ENCODE data around the gene SLC35G3. TPM values are rescaled to one million over a fixed set of nuclear protein-coding genes. Genes with fewer than 3 reads are reported as not detected.
"Not testable (repeated sequence)": the region's sequence is repeated elsewhere in the genome, so short reads cannot be mapped to it uniquely, and the experiment has no call there.

SLC35G3 gene
- total and polyA plus RNA-seq, 7 donors = not detected

DNA sequence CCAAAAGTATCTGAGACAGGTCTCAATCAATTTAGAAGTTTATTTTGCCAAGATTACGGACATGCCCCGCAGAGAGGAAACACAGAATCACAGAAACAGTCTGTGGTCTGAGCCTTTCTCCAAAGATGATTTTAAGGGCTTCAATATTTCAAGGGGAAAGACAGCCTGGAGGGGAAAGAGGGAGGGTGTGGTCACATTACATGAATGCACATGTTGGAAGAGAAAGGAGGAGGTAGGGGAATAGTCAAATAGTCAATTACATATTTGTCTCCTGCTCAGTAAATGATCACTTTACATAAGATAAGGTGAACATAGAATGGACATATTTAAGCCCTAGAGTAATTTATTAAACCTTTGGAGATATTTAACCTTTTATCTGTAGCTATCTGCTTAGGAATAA is 34.3 kb downstream of the SLC35G3 start:
- Histone ChIP-seq H3K27ac (no peak overlapping the region), H3K9me3 (no peaks in the 10 kb centered on the region), H3K27me3 (ENCODE audit: insufficient read depth in 3 of 3, low read length in 2 of 3) (no peaks in the 10 kb centered on the region), H3K4me3 (no peak overlapping the region), H3K4me1 (no peaks in the 10 kb centered on the region), H3K36me3 (ENCODE audit: insufficient read depth in 1 of 2, low read depth in 1 of 2) (peaks cover 2 to 100% of the 10 kb centered on the region in 2 donors)
- intact Hi-C loops (cut with DNase I) = no loop called here
- DNase-seq (no peak), ATAC-seq (no peak)
- WGBS, 3 donors = 92 to 94% (median 93%) methylated on average over 2 of the region's 2 CpGs
- TF ChIP-seq CTCF (IDR thresholded peaks at IDR 0.05) = no peak

- Histone ChIP-seq H3K27me3 (ENCODE audit: insufficient read depth in 3 of 3, low read length in 2 of 3) (no peaks in the 10 kb centered on the region), H3K9me3 (no peaks in the 10 kb centered on the region), H3K4me1 (peaks cover 7% of the 10 kb centered on the region), H3K27ac (no peak overlapping the region), H3K4me3 (no peak overlapping the region), H3K36me3 (ENCODE audit: insufficient read depth in 1 of 2, low read depth in 1 of 2) (peaks cover 2 to 100% of the 10 kb centered on the region in 2 donors)
- no peak for DNase-seq
- ATAC-seq = no peak
- intact Hi-C loops (cut with DNase I) = no loop called here
- 92 to 97% (median 94%) methylated on average over 7 of the region's 7 CpGs for WGBS, 3 donors
- no peak for TF ChIP-seq CTCF (IDR thresholded peaks at IDR 0.05)
Measured at GRCh38 chr17:35155246-35155645, 38.9 kb downstream of the SLC35G3 start.

DNA sequence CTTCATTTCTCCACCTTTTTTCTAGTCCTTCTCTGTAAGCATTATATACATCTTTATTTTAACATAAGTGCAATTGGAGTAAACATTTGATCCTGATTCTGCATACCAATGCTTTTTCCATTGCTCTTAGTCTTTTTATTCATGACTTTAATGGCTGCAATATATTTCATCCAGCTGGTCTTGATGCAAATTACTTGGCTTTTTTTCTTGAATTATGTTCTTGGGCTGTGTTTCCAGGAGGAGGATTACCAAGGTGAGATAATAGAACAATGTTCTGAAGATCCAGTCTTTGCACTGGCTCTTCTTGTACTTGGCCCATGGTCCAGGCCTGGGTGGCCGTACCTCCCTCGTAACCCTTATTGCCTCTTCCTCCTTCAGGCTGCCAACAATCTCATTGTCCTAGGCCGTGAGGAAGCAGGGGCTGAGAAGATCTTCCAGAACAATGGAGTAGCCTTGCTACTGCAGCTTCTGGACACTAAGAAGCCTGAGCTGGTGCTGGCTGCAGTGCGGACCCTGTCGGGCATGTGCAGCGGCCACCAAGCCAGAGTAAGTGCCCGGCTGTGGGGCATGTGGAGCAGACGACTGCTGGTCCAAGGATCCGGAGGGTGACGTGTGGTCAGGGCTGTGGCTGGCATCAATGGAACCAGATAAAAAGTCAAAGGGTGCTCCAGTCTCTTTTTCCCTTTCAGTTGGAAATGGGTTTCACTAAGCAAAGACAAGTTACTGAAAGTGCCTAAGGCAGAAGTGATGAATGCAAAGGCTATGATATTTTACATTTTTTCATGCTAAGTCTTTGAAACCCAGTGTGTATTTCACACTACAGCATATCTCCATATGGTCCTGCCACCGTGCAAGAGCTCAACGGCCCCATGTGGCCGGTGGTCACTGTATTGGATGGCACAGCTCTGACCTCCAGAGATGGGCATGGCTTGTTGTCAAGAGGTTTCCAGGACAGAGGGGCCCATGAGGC is 39.7 kb downstream of the SLC35G3 start:
- no peak overlapping the region for H3K4me3 ChIP-seq
- DNase-seq = no peak
- no peaks in the 10 kb centered on the region for H3K9me3 ChIP-seq
- H3K4me1 ChIP-seq = peaks cover 15% of the 10 kb centered on the region
- peaks cover under 1 to 100% of the 10 kb centered on the region in 2 donors for H3K36me3 ChIP-seq (ENCODE audit: insufficient read depth in 1 of 2, low read depth in 1 of 2)
- ATAC-seq = no peak
- no peaks in the 10 kb centered on the region for H3K27me3 ChIP-seq (ENCODE audit: insufficient read depth in 3 of 3, low read length in 2 of 3)
- no peak for TF ChIP-seq CTCF (IDR thresholded peaks at IDR 0.05)
- WGBS, 3 donors = 77 to 89% (median 83%) methylated on average over 13 of the region's 13 CpGs
- no peak overlapping the region for H3K27ac ChIP-seq
- intact Hi-C loops (cut with DNase I) = no loop called here

DNA sequence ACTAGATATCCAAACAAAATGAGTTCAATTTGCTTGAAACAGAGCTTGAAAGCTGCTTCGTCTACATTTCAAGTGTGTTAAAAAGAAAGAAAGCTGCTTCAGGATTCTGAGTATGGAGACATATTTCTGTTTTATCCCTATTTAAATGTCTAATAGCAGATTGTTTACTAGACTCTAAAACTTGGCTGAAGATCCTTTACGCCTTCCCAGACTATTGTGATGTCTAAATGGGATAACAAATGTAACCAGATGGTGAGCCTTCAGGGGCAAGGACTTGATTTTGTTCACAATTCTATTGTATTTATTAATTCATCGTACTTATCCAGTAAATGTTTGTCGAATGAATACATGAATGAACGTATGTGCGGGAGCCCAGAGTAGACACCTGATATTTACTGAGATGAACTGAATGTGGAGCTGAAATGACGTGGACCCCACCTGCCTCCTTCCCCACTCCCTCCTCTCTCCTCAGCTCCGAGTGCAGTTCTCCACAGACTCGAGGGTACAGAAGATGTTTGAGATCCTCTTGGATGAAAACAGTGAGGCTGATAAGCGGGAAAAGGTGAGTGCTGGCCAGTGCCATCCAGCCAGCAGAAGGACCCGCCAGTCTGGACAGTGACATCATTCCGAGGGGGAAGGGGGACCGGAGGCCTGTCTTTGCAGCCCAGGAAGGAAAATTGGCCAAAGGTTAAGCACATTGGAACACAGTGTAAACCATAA is 41.6 kb downstream of the SLC35G3 start:
- TF ChIP-seq CTCF (IDR thresholded peaks at IDR 0.05) = no peak
- H3K27ac ChIP-seq = peak overlapping the region; percentile 36
- DNase-seq = no peak
- intact Hi-C loops (cut with DNase I) = no loop called here
- H3K9me3 ChIP-seq = no peaks in the 10 kb centered on the region
- no peak for ATAC-seq
- 59 to 74% (median 72%) methylated on average over 13 of the region's 13 CpGs for WGBS, 3 donors
- no peaks in the 10 kb centered on the region for H3K27me3 ChIP-seq (ENCODE audit: insufficient read depth in 3 of 3, low read length in 2 of 3)
- peaks cover 18% of the 10 kb centered on the region for H3K4me1 ChIP-seq
- H3K4me3 ChIP-seq = no peak overlapping the region
- H3K36me3 ChIP-seq (ENCODE audit: insufficient read depth in 1 of 2, low read depth in 1 of 2) = peaks cover 0 to 85% of the 10 kb centered on the region in 2 donors

- intact Hi-C loops (cut with DNase I); H3K27me3 ChIP-seq (ENCODE audit: insufficient read depth in 3 of 3, low read length in 2 of 3); H3K9me3 ChIP-seq; ATAC-seq; DNase-seq; H3K4me3 ChIP-seq; H3K27ac ChIP-seq: not testable (repeated sequence)
- peaks cover 26% of the 10 kb centered on the region for H3K4me1 ChIP-seq
- H3K36me3 ChIP-seq (ENCODE audit: insufficient read depth in 1 of 2, low read depth in 1 of 2) = peaks cover 0 to 70% of the 10 kb centered on the region in 2 donors
- 91 to 93% (median 92%) methylated on average over 29 of the region's 29 CpGs for WGBS, 3 donors
Measured at GRCh38 chr17:35151080-35151479, 43.1 kb downstream of the SLC35G3 start.
